Activated effector memory CD4-positive, alpha-beta T cell treated with Interleukin-2 at 50 U/mL for 16 hours (primary cell): ENCODE results near the gene MS4A13.
"Not testable (repeated sequence)": the region's sequence is repeated elsewhere in the genome, so short reads cannot be mapped to it uniquely, and the experiment has no call there.

Experiments used
- DNase-seq: peaks from one replicate; pipeline ENCODE4 v3.0.0-alpha.2; 2020

Gene MS4A13

DNA sequence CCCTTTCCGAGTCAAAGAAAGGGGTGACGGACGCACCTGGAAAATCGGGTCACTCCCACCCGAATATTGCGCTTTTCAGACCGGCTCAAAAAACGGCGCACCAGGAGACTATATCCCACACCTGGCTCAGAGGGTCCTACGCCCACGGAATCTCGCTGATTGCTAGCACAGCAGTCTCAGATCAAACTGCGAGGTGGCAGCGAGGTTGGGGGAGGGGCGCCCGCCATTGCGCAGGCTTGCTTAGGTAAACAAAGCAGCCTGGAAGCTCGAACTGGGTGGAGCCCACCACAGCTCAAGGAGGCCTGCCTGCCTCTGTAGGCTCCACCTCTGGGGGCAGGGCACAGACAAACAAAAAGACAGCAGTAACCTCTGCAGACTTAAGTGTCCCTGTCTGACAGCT lies 17.2 kb downstream of the MS4A13 start:
- not testable (repeated sequence) for DNase-seq

DNA sequence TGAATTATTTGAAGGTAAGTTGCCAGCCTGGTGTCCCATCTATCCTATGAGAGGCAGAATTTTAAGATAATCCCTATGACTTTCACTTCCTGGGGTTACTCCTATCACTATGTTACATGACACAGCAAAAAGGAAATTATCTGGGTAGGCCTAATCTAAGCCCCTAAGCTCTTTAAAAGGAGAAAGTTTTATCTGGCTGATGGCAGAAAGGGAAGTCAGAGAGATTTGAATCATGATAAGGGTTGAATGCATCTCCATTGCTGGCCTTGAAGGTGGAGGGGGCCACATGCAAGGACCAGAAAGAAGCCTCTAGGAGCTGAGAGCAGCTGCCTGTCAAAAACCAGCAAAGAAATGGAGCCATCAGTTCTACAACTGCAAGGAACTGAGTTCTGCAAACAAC lies 23.4 kb downstream of the MS4A13 start:
- not testable (repeated sequence) for DNase-seq

DNA sequence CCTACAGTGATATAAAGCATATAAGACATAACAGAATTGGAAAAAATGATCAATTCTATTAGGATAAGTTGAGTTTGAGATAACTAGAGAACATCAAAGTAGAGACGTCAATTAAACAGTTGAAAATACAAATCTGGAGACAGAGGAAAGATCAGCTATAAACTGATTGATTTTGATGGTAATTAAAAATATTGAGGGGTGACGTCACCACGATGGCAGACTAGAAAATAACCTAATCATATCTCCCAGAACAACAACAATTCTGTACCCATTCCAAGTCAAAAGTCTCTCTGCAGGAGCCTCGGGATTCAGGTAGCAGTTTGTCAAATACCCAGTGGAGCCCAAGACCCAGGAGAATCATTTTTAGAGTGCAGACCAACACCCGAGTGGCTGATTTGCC lies 28.9 kb downstream of the MS4A13 start:
- DNase-seq, result no peak

DNA sequence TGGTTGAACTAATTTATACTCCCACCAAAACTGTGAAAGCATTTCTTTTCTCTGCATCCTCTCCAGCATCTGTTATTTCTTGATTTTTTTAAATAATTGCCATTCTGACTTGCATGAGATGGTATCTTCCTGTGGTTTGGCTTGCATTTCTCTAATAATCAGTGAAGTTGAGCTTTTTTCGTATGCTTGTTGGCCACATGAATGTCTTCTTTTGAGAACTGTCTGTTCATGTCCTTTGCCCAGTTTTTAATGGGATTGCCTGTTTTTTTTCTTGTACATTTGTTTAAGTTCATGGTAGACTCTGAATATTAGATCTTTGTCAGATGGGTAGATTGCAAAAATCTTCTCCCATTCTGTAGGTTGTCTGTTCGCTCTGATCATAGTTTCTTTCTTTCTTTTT lies 46.1 kb downstream of the MS4A13 start:
- no peak for DNase-seq

DNA sequence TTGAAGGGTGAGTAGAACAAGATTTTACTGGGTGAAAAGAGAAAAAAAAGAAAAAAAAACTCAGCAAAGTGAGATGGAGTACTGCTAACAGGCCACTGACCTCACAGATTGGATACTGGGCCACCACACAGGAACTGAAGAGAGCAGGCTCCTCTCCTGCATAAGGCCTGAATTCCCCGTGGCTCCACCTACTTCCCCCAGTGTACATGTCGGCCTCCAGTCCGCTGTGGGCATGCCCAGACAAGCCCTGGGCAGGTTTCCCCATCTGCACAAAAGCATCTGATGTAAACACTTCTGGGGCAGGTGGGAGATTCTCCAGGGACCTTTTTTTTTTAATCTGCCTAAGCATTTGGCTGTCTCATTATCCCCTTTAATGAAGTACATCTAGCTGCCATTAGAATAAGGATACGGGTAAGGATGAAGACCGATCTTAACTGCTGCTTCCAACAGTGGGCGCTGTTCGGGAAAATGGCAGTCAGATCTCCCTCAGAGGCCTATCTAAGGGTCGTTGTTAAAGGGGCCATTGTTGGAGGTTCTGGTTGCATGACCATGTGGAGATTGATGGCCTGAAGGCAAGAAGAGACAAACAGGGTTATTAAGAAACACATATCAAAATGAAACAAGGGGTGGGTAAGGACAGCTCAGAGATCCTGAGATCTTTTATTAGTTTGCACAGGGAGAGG lies 48.5 kb downstream of the MS4A13 start:
- DNase-seq, result no peak

DNA sequence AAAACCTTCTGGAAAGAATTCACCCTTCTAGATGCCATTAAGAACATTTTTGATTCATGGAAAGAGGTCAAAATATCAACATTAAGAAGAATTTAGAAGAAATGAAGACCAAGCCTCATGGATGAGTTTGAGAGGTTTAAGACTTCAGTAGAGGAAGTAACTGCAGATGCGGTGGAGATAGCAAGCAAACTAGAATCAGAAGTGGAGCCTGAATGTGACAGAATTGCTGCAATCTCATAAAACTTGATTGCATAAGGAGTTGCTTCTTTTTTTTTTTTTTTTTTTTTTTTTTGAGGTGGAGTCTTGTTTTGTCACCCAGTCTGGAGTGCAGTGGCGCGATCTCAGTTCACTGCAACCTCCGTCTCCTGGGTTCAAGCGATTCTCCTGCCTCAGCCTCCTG lies 51.6 kb downstream of the MS4A13 start:
- DNase-seq, result no peak

DNA sequence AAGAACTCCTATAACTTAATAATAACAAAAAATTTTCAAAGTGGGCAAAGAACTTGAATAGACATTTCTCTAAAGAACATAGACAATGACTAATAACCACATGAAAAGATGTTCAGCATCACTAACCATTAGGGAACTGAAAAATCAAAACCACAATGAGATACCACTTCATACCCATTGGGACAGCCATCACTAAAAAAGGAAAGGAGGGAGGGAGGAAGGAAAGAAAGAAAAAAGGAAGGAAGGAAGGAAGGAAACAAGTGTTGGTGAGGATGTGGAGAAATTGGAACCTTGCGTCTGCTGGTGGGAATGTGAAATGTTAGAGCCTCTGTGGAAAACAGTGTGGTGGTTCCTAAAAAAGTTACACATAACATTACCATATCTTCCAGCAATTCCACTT lies 55.8 kb downstream of the MS4A13 start:
- DNase-seq, result no peak

DNA sequence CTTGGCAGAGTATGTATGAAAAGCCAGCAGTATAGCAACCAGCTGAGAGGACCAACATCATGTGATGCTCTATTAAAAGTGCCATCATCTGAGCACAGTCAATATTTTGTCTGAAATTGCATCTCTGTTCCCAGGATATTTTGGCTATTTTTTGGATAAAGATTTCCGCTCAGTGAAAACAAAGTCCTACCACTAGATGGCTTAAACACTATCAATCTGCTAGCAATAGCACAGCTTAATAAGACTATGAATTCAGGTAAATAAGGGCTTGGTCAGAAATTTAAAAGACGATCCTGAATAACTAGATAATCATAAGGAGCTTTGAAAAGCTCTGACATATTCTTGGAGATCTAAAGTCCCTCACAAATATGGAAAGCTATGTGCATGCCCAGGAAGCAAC lies 74.4 kb downstream of the MS4A13 start:
- no peak for DNase-seq
